G401 (cell line): Measurements from ENCODE around the gene ARHGAP22. TPM values are rescaled to one million over a fixed set of nuclear protein-coding genes. Genes with fewer than 3 reads are reported as not detected.

Source experiments
- DNase-seq: peaks from one replicate; pipeline ENCODE4 v3.0.0-alpha.2; 2015; ENCODE audit warnings: low spot score
- in situ Hi-C: cut with HindIII; loops from 2 replicates; pipeline ENCODE4 v1.10.0; 2016; ENCODE audit warnings: low sequenced_read_pairs, mixed read lengths
- total RNA-seq: library from RNA; depleted of rRNA; stranded (reverse); fragments of >200 nt; shearing (Covaris generic); gene quantifications from 2 replicates; pipeline ENCODE4 v1.2.3, GENCODE V29; 2014

The ARHGAP22 gene
- total RNA-seq, 1 experiment from 2014 or later: 1.2 TPM

DNA sequence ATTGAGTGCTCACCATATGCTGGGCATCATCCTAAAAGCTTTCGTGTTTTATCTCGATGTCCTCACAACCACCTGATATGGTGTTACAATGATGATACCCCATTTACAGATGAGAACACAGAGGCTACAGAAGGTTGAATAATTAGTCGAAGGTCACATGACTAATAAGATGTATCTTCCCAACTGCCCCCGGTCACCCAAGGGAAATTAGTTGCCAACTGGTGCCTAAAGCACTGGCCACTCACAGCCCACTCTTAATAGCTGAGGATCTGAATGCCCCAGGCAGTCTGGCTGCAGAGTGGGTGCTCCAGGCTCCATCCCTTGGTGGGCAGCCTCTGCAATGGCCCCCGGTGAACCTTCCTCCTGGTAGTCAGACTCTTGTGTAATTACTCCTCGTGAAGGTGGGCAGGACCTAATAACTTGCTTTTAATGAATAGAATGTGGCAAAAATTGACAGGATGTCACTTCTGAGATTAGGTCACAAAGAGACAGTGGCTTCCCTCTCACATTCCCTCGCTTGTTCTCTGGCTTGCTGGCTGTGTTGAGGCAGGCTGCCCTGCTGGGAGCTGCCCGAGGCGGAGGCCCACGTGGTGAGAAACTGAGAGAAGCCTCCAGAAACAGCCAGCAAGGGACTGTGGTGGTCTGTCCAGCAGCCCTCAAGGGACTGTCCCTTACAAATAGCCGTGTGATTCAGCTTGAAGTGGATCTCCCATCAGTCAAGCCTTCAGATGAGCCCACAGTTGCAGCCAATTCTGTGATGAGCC lies 109.4 kb downstream of the ARHGAP22 start:
- in situ Hi-C loops: no loop called here
- no peak for DNase-seq

DNA sequence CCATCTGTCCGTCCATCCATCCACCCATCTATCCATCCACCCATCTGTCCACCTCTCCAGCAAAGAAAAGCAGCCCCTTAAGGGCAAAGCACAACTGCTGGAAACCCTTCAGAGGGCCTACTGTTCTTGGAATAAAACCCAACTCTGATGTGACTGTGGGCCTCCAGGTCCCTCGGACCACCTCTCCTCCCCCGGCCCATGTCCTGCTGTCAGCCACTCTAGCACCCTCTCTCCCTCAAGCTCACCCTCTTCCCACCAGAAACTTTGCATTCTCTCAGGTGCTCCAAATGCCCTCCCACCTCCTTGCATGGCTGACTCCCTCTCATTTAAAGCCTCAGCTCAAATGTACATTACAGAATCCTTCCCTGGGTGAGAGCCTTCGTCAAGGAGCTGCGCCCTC lies 110.3 kb downstream of the ARHGAP22 start:
- in situ Hi-C loops: no loop called here
- DNase-seq: no peak

DNA sequence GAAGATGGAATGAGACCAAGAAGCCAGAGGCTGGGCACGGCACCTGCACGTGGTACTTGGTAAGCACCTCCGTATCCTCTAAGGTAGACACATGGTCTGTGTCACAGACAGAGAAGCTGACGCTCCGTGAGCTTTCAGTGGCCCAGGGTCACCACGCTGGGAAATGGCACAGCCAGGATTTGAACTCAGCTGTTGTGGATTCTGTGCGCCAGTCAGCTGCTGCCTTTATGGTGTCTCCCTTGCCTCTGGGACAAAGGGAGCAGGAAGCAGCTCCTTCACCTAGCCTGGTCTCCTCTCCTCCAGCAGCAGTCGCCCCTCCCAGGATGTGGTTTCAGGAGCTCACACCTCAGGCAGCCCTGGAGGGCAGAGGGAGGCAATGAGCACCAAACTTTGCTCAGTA lies 110.8 kb downstream of the ARHGAP22 start:
- DNase-seq: no peak
- in situ Hi-C loops: no loop called here

DNA sequence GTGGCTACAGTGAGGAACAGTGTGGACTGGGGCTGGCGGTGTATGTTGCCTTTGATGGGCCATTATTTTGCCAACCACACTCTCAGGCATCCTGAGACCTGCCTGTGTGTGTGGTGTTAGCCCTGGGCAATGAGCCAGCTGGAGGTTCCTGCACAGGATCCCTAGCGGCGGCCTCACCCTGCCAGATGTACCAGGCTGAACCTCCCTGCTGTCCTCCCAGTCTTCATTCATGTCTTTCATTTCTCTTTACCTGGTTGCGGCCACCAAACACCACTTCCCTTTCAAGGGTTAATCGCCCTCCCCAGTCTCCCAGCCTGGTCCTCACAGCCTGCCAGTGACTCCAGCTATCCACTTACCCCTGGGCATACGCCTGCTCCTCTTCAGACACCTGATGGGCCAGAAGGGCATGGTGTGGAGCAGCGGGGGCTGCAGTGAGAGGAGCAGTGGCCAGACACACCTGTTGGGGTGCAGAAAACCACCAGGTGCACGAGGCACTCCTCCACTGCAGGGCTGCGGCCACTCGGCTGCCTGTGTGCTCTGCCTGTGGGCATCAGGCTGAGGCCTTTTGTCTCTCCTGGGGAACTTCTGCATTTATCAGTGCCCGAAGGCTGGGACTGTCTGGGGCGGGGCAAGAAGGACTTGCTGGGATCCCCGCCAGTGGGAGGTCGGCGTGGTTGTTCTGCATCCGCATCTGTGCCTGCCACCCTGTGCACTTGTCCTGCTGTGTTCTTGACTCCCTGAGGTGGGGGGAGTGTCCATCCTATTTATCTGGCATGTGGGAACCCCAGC lies 111.6 kb downstream of the ARHGAP22 start:
- in situ Hi-C loops: no loop called here
- peak; percentile 3 for DNase-seq

DNA sequence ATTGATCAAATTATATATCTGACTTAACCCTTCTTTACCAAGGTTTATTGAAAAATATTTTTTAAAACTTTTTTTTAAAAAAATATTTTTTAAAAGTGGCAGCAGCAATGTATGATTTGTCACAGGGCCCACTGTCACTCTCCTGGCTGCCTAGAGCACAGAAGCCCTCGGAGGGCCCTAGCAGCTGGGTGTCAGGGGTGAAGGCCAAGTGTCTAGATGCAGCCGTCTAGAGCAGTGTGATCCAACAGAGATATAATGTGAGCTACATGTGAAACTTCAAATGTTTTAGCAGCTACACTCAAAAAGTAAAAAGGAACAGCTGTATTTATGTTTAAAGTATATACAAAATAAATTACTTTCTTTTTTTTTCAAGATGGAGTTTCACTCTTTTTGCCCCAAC lies 112.7 kb downstream of the ARHGAP22 start:
- in situ Hi-C loops: no loop called here
- DNase-seq: no peak

DNA sequence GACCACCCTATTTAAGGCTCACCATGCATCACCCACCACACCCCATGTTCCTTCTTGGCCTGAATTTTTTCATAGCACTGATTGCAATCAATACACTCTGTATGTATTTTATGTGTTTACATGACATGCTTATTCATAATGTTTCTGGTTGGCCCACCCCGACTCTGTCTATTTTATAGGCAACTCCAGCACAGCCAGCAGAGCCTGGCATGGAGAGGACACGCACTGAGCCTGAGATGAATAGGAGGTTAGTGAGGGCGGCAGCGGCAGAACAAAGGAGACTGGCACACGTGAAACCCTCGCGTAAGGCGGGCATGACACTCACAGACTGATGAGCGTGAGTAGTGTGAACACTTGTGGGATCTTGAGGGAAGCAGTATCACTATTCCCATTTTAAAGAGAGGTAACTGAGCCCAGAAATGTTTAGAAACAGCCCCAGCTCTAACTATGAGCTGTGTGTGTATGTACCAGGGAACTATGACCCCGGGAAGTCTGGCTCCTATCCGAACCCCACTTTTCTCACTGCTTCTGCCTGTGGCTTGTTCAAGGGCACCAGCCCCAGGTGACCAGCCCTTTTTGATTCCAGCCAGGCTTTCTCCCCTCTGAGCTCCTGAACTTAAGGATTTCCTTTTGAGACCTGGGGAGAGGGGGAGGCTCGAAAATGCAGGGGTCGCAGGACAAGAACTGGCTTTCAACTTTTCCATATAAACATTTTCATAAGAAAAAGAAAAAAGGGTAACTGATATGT lies 113.3 kb downstream of the ARHGAP22 start:
- in situ Hi-C loops: no loop called here
- DNase-seq: no peak

DNA sequence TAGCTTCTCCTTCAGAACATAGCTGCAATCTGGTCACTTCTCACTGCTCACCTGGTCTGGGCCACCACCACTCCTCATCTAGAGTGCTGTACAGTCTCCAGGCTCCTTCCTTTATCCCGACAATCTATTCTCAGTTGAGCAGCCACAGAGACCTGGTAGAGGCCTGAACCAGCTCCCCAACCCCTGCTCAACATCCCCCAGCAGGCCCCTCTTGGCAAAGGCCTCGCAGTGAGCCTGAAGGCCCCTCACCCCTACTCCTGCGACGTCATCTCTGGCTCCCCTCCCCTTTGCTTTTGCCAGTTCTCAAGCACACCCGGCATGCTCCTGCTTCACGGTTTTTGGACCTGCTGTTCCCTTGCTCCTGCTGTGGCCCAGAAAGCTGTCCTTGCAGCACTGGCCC lies 113.9 kb downstream of the ARHGAP22 start:
- in situ Hi-C loops: no loop called here
- no peak for DNase-seq

DNA sequence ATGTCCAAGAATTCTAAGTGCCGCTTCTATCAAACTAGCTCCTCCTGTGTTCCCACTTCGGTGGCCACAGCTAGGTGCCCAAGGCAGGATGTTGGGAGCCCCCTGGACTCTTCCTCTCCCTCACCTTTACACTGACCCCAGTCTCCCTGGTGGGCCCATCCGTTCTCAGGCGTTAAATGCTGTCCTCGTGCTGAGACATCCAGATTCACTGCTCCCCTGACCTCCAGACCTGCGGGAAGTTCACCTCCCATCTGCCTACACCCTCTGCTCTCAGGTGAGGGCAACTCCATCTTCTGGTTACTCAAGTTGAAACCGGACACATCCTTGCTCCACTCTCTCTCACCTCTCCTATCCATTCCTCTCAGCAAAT lies 114.3 kb downstream of the ARHGAP22 start:
- in situ Hi-C loops: no loop called here
- no peak for DNase-seq

DNA sequence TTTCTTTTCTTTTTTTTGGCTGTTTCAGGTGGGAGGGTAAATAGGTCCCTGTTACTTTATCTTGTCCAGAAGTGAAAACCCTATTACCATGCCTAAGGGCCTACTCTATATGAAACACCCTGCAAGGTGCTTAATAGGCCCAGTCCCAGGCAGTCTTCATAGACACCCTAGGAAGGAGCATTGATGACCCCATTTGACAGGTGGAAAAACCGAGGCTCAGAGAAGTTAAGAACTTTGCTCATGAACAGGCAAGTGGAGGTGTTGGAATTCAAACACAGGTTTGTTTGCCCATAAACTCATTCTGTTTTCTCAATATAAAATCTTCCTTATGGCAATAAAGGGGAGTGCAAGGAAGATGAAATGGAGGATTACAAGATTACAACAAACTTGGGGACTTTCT lies 115.8 kb downstream of the ARHGAP22 start:
- in situ Hi-C loops: no loop called here
- no peak for DNase-seq

DNA sequence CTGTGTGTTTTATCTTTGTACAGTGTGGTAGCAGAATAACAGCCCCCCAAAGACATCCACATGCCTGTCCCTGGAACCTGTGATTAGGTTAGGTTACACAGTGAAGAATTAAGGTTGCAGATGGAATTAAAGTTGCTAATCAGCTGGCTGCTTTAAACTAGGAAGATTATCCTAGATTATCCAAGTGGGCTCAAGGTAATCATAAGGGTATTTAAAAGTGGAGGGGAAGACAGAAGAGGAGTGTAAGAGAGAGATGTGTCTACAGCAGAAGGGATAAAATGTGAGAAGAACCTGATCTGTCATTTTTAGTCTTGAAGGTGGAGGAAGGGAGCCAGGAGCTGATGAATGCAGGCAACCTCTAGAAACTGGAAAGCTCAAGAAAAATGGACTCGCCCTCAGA lies 117.6 kb downstream of the ARHGAP22 start:
- DNase-seq: no peak
- in situ Hi-C loops: no loop called here

DNA sequence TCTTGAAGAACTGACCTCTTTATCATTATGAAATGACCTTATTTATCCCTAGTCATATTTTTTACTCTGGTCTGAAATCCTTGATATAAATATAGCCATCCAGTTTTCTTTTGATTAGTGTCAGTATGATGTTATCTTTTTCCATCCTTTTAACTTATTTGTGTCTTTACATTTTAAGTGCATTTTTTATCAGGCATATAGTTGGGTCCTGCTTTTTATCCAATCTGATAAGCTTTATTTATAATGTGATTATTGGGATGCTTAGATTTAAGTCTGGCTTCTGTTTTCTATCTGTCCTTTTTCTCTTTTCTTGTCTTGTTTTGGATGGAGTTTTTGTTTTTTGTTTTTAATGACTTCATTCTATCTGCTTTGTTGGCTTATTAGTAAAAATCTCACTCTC lies 119.2 kb downstream of the ARHGAP22 start:
- in situ Hi-C loops: no loop called here
- no peak for DNase-seq

DNA sequence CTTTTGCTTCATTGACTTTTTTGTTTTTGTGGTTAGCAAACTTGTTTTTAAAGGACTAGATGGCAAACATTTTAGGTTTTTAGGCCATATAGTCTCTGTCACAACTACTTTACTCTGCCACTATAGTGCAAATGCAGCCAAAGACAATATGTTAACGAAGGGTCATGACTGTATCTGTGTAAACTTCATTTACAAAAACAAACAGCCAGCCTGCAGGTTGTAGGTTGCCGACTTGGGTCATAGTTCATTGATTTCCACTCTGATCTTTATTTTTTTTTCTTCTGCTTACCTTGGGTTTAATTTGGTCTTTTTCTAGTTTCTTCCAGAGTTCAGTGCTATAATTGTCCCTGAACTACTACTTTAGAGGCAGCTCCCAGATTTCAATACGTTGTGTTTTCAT lies 120.0 kb downstream of the ARHGAP22 start:
- in situ Hi-C loops: no loop called here
- DNase-seq: no peak

DNA sequence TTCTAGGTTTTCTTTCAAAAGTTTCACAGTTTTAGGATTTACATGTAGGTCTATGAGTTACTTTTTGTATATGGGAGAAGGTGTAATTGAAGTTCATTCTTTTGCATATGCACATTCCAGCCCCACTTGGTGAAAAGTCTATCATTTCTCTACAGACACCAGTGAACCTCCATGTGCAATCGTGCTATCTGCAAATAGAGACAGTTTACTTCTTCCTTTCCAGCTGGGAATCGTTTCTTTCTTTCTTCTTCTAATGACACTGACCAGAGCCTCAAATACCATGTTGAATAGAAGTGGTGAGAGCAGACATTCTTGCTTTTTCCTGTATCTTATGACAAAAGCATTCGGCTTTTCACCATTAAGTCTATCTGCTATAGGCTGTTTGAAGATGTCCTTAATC lies 122.7 kb downstream of the ARHGAP22 start:
- DNase-seq: no peak
- in situ Hi-C loops: no loop called here

DNA sequence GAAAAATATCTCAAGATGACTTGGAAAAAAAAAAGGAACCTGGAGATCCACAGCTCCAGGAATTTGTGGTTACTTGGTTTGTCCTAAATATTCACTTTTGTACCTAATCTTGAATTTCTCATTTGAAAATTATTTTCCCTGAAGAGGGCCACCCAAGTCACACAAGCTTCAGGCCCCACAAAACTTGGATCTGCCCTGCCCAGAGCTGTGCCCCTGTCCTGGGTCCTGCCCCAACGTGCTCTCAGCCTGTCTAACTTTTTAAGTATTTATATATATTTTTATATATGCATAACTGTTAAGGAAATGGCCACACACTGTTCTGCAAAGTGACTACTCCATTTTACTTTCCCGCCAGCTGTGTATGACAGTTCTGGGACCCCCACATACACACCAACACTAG lies 123.5 kb downstream of the ARHGAP22 start:
- DNase-seq: no peak
- in situ Hi-C loops: no loop called here

DNA sequence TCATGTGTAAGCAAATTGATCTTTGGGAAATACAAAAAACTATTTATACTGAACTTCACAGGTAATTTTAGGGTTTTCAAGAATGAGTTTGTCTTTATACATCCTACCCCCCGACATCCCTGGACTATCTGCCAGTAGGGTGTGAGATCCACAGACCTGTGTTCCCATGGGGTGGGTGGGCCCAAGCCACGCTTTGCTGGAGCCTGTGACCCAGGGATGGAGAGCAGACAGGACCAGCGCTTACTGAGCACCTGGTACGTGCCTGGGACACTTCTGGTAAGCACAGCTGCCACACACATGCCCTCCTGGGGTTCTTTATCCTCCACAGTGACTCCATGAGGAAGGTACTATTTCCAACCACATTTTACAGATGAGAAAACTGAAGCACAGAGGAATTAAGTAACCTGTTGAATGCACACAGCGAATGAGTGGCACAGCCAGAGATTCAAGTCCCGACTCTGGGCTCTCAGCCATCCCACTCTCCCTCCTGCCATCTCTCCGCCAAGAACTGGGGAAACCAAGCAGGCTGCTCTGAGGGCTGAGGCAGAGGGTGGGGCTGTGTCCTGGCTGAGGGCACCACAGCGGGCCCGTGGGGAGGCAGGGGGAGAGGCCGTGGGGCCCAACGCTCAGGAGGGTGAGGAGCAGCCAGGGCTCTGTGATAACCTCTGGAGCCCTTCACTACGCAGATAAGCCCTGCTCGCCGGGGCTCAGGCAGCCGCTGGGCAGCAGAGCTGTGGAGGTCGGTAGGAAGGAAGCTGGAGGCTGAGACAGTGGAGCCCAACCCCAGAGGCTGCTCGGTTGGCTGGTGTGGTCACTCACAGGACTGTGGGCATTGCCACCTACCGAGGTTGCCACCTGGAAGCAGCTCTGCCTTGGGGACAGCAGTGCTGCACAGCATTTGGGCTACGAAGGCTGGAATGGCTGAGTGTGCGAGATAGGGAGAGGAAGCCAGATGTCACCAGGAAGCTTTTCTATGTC lies 124.2 kb downstream of the ARHGAP22 start:
- in situ Hi-C loops: no loop called here
- DNase-seq: peak; percentile 14

DNA sequence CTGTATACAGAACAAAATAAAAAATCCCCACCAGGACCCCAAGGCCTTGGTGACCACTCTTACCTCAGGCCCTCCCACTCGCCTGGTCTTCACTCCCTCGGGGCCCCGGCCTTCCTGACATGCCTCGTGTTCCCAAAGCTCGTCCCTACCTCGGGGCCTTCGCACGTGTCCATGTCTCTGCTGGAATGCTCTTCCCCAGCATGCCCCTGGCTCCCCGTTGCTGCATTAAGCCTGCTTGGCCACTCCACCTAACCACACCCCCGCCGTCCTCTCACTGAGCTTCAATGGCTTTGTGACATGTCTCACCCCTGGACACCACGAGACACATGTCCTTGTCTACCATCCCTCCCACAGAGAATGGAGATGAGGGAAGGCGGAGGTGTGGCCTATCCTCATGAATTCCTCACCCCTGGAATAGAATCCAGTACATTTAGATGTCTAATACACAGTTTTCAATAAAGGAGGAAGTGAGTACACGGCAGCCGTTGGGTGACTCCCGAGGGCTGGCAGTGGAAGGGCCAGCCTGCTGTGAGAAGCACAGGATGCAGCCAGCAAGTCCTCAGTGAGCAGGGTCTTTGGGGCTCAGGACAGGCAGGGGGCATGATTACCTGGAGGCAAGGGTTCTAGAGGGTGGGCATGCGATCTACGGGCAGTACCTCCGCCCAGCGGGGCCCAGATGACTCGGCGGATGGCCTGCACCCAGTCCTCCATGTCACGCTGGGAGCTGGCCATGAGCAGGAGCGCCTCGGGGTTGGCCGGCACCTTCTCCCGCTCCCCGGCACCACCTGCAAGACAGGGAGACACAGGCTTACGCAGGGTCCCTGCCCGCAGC lies 125.7 kb downstream of the ARHGAP22 start:
- no peak for DNase-seq
- in situ Hi-C loops: no loop called here

DNA sequence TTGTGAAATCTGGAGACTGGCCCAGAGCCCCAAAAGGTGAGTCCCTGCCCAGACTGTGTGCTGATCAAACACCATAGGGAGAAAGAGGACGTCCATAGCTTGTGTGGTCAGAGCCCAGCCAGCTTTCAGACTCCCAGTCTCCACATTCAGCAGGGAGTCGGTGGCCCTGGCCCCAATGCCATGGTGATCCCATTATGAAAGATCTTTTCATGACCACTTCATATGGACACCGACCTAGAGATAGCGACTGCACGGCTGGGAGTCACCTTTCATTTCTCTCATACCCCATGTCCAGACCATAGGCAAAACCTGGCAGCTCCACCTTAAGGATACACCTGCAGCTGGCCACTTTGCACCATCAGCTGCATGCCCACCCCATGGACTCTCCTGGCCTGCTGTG lies 126.4 kb downstream of the ARHGAP22 start:
- DNase-seq: no peak
- in situ Hi-C loops: no loop called here

DNA sequence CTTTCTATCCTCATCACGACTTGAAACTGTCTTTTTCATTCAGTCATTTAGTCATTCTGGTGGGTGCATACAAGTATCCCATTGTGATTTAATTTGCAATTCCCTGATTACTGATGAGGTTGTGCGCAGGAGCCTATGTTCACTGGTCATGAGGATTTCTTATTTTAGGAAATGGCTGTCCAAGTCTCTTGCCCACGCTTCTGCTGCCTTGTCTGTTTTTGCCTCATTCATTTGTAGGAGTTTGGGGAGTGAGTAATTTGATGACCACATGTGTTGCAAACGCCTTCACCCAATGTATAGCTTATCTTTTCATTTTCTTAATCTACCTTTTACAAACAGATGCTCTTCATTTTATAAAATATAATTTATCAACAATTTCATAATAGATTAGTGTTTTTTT lies 127.3 kb downstream of the ARHGAP22 start:
- in situ Hi-C loops: no loop called here

More for the DNA sequence above, 127.3 kb downstream of the ARHGAP22 start:
- no peak for DNase-seq
